Coronary artery (tissue), 2 donors: ENCODE data around the gene KCNAB1.
"Not testable (repeated sequence)": the region's sequence is repeated elsewhere in the genome, so short reads cannot be mapped to it uniquely, and the experiment has no call there.

ENCODE experiments used
- DNase-seq: peaks from one replicate; pipeline ENCODE4 v3.0.0-alpha.2; 2017; ENCODE audit warnings: low spot score
- H3K27ac ChIP-seq, 2 donors: fragments of 200-600 bp; sonication (generic); one replicate each; pipeline ENCODE4 v1.5.1; 2016 to 2019
- H3K4me3 ChIP-seq: fragments of 200-600 bp; sonication (generic); 2 replicates; pipeline ENCODE4 v1.5.1; 2016; ENCODE audit warnings: mild to moderate bottlenecking, moderate library complexity
- CTCF ChIP-seq: fragments of 200-600 bp; sonication (generic); IDR thresholded peaks from one replicate; pipeline ENCODE4 v1.5.1; 2019; ENCODE audit warnings: antibody characterized with exemption

KCNAB1 gene

GRCh38 chr3:156180077-156180476, 59.7 kb downstream of the KCNAB1 start:
- no peak overlapping the region for H3K4me3 ChIP-seq
- no peak for TF ChIP-seq CTCF
- no peak for DNase-seq
- H3K27ac ChIP-seq = no peak overlapping the region

GRCh38 chr3:156181509-156181908, 61.1 kb downstream of the KCNAB1 start:
- DNase-seq = no peak
- no peak overlapping the region for H3K27ac ChIP-seq
- no peak for TF ChIP-seq CTCF
- H3K4me3 ChIP-seq = no peak overlapping the region

GRCh38 chr3:156183396-156183795, 63.0 kb downstream of the KCNAB1 start:
- DNase-seq = no peak
- H3K27ac ChIP-seq = no peak overlapping the region
- no peak overlapping the region for H3K4me3 ChIP-seq
- no peak for TF ChIP-seq CTCF

GRCh38 chr3:156184156-156184555, 63.8 kb downstream of the KCNAB1 start:
- no peak overlapping the region for H3K27ac ChIP-seq
- TF ChIP-seq CTCF = no peak
- no peak for DNase-seq
- no peak overlapping the region for H3K4me3 ChIP-seq

GRCh38 chr3:156187146-156187769, 66.9 kb downstream of the KCNAB1 start:
- no peak overlapping the region for H3K27ac ChIP-seq
- no peak overlapping the region for H3K4me3 ChIP-seq
- TF ChIP-seq CTCF = no peak
- DNase-seq = no peak

- no peak for TF ChIP-seq CTCF
- no peak for DNase-seq
- Histone ChIP-seq H3K27ac (no peak overlapping the region), H3K4me3 (no peak overlapping the region)
Observed at GRCh38 chr3:156188757-156189156, 68.4 kb downstream of the KCNAB1 start.

GRCh38 chr3:156189927-156190326, 69.5 kb downstream of the KCNAB1 start:
- TF ChIP-seq CTCF = no peak
- Histone ChIP-seq H3K27ac (no peak overlapping the region), H3K4me3 (no peak overlapping the region)
- no peak for DNase-seq

GRCh38 chr3:156194945-156195344, 74.6 kb downstream of the KCNAB1 start:
- not testable (repeated sequence) for H3K27ac ChIP-seq, H3K4me3 ChIP-seq, DNase-seq

- not testable (repeated sequence) for H3K27ac ChIP-seq, DNase-seq, H3K4me3 ChIP-seq
Observed at GRCh38 chr3:156197152-156197551, 76.8 kb downstream of the KCNAB1 start.
